Inferior parietal cortex (tissue), 1 donor: ENCODE measurements around the gene MISP3.

ENCODE experiments used
- DNase-seq: peaks from one replicate; pipeline ENCODE4 v3.0.0-alpha.2; 2016; ENCODE audit errors: extremely low spot score

MISP3 gene

GRCh38 chr19:14122924-14123323 is 50.3 kb downstream of the MISP3 start:
- no peak for DNase-seq
